Superior temporal gyrus (tissue), 1 donor: ENCODE measurements around the gene AR.

Experiments used
- DNase-seq: peaks from one replicate; pipeline ENCODE4 v3.0.0-alpha.2; 2016; ENCODE audit errors: extremely low spot score

Gene AR

DNA sequence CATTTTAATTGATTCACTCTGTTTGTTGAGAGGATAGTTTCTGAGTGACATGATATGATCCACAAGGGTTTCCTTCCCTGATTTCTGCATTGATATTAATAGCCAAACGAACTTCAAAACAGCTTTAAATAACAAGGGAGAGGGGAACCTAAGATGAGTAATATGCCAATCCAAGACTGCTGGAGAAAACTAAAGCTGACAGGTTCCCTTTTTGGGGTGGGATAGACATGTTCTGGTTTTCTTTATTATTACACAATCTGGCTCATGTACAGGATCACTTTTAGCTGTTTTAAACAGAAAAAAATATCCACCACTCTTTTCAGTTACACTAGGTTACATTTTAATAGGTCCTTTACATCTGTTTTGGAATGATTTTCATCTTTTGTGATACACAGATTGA is 182.2 kb downstream of the AR start:
- no peak for DNase-seq

DNA sequence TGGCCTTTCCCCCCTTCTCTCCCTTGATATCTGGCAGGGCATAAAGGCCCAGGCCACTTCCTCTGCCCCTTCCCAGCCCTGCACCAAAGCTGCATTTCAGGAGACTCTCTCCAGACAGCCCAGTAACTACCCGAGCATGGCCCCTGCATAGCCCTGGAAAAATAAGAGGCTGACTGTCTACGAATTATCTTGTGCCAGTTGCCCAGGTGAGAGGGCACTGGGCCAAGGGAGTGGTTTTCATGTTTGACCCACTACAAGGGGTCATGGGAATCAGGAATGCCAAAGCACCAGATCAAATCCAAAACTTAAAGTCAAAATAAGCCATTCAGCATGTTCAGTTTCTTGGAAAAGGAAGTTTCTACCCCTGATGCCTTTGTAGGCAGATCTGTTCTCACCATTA is 183.8 kb downstream of the AR start:
- DNase-seq = no peak

DNA sequence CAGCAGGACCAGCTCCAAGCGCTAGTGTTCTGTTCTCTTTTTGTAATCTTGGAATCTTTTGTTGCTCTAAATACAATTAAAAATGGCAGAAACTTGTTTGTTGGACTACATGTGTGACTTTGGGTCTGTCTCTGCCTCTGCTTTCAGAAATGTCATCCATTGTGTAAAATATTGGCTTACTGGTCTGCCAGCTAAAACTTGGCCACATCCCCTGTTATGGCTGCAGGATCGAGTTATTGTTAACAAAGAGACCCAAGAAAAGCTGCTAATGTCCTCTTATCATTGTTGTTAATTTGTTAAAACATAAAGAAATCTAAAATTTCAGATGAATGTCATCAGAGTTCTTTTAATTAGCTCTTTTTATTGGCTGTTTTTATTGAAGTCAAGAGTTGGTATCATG is 186.5 kb downstream of the AR start:
- DNase-seq = no peak

DNA sequence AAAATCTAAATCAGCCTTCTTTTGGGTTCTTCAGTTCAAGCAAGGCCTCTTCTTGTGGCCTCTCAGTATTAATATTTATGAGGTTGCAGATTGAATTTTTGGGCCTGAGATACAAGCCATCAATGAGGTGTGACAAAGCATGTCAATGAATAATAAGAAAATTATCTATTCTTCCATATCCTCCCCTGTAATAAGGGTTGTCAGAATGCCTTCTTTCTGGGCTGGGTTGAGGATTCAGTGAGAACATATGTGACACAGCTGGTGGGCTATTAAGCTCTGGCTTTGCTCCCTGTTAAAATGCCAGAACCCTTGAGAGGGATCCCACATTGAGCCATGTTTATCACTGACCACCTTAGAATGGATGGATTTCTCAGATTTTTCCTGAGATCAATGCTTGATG is 187.2 kb downstream of the AR start:
- no peak for DNase-seq

GRCh38 chrX:67732864-67733263 is 189.0 kb downstream of the AR start:
- no peak for DNase-seq

GRCh38 chrX:67734111-67734753 is 190.4 kb downstream of the AR start:
- DNase-seq = no peak

DNA sequence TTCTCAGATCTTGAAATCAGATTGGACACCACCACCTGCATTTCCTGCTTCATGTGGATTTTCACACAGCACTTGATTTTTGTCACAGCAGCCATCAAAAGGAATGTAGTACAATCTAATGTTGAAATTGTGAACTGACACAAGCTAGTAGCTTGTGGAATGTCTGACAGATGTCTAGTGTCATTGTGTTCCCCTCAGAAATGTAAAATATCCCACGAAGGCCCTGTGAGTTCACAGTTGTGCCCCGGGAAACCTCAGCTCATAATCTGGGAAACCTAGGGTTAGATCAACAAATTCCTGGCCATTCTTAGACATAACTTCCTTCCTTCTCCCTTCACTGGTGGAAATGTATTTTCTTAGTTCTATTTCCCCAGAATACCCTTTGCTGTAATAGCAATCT is 205.7 kb downstream of the AR start:
- DNase-seq = no peak

DNA sequence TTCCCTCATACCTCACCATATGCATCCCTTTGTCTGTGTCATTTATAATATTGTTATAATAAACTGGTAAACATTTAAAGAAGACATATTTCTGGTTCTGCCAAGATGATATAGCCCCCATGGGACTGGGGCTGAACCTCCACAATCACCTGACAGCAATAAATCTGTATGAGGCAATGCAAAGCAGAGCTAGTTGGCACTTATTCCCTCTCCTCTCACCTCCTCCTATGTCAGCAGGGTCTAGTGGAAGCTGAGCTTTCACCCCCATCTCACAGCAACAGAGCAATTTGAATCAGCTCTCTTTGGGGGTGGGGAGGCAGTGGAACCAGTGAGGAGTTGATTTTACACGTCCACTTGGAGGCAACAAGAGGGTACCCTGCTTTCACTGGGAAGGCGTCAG is 206.9 kb downstream of the AR start:
- DNase-seq = no peak

DNA sequence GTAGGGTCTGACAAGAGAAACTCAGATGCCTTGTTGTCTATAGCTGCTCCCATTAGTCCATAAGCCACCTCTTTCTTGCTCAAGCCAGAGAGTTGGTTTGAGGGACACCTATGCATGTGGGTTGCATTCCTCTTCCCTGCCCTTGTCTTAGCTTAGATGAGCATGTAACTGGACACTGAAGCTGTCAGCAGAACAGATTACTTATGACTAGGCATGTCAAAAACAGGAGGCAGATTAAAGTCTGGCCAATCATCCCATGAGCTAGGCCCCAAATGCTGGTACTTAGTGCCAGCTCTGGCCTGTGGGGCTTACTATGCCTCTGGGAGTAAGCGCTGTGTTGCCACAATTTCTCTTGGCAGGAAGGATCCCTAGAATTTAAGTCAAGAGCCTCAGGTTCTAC is 215.2 kb downstream of the AR start:
- DNase-seq = no peak

GRCh38 chrX:67777148-67777547 is 233.3 kb downstream of the AR start:
- no peak for DNase-seq

DNA sequence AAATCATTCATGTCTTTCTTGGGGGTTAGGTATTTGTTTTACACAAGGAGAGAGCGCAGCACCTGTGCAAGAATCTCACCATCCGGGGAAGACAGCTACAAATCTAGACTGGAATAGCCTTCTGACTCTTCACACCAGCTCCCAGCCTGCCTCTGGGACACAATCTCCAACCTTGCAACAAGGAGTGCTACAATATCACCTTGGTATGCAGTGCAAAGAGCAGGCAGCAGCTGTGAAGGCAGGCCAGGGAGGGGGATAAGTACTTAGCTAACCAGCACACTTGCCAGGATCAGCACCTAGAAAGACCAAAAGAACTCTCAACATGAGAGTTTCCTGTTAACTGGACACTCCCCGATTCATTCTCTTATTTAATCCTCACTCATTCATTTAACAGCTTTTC is 235.3 kb downstream of the AR start:
- no peak for DNase-seq
